Endometrial microvascular endothelial cells (primary cell): ENCODE data around the gene MIGA2. TPM values are rescaled to one million over a fixed set of nuclear protein-coding genes. Genes with fewer than 3 reads are reported as not detected.
"Not testable (repeated sequence)": the region's sequence is repeated elsewhere in the genome, so short reads cannot be mapped to it uniquely, and the experiment has no call there.

Experiments used
- in situ Hi-C: cut with HindIII; loops from 2 replicates; pipeline ENCODE4 v1.10.0; 2017; ENCODE audit warnings: low sequenced_read_pairs, low pct_unique_long_range_greater_than_20kb; ENCODE audit errors: inconsistent ontology term
- total RNA-seq: library from RNA; depleted of rRNA; stranded (reverse); fragments of >200 nt; gene quantifications from one replicate; pipeline ENCODE4 v1.2.3, GENCODE V29; 2015; ENCODE audit errors: inconsistent ontology term

MIGA2 gene
- total RNA-seq, 1 donor from 2014 or later, result 28.1 TPM

DNA sequence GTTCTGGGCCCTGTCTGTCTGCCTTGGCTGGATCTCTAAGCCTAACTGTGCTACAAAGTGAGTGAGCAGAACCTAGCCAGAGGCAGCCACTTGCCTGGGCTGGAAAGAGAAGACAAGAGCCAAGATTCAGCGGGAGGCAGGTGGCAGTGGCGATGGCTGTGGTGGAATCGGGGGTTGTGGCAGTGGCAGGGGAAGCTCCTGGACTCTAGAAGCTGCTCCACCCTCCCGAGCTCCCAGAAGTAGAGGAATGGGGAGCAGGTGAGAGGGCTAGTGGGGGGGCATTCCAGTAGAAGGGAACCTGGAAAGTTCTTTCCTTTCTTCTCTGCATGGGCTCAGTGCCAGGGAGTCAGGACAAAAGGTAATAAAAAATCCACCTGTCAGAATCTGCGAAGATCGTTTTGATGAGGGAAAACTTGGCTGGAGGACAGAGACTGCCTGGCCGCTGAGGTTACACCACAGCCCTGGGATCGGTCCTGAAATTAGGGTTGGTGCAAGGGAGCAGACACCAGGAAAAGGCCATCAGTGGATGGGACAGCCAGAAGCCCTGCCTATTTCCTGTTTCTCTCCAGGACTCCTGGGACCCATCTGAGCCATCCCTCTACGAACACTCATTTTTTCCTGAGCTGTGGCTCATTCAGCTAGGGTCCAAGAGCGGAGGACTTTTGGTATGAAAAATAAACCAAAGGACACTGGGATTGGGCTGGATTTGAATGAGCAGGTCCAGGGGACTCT lies 72.5 kb downstream of the MIGA2 start:
- in situ Hi-C loops, result no loop called here

- in situ Hi-C loops, result no loop called here
Measured at GRCh38 chr9:129109537-129109903, 73.1 kb downstream of the MIGA2 start.

DNA sequence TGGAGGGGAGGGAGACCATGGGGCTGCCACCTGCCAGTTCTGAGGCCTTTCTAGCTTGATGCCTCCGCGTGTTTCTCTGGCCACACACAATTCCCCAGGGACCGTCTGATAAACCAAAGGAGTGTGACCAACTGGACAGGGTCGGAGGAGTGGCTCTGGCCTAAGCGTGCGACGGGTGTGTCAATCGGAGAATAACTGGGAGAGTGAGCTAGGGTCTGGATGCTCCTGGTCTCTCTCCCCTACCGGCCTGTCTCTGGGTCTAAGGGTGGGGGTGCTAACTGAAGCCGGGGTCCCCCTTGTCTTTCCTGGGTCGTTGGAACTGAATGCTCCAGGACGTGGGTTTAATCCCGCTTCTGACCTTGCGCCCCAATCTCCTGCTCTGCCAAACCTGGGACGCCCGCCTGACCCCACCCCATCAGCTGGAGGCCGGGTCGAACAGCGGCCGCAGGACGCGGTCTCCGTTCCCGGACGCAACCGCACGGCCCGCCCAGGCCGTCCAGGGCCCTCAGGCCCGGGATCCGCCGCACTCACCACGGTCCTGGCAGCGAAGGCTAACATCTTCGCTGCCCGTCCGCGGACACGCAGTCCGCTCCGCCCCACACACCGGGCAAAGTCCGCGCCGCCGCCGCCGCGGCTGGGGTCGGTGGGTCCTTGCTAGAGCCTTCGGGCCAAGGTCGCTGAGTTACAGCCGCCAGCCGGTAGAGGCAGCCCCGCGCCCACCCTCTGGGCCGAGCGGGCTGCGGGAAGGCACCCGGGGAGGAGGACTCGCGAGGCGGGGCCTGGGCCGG lies 73.7 kb downstream of the MIGA2 start:
- in situ Hi-C loops, result no loop called here

DNA sequence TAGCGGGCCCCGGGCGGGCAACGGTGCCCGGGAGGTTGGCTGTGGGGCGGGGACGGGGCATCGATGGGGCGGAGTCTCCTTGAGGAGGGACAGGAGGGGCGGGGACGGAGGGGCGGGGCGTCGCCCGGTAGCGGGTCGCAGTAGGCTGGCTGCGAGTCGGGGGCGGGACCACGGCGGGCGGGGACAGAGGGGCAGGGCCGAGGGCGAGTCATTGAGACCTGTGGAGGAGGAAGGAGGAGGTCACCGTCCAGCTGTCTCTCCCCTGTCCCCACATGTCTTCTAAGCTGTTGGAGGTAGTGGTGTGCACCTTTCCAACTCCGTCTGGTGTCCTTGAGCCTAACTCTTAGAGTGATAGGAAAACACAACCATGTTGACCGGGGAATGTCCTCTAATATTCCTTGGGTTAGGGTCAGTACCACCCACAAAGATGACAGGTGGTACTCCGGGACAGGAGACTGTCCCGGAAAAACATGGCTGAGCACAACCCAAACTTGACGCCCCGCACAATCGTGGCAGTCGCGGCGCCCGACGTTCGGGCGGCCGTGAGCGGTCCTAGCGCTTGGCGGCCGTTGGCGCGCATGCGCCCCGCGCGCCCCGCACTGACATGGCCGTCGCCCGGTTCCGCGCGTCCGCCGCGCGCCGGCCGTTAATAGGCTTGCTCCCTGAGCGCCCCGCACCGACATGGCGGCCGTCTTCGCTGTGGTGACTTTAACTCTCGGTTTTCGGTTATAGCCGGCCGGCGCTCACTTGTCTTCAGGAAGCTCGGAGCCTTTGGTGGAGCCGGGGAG lies 74.5 kb downstream of the MIGA2 start, which contains the start of the genes CRAT and PTPA:
Gene CRAT (minus strand): TSS at position 54 of the 788 bp plus-strand sequence. CDS start 284 bp downstream, outside the sequence.
Gene PTPA (plus strand): TSS at position 676 of the 788 bp plus-strand sequence. CDS start 186 bp downstream, outside the sequence.
- in situ Hi-C loops, result no loop called here

- in situ Hi-C loops, result no loop called here
Measured at GRCh38 chr9:129111528-129112151, 75.2 kb downstream of the MIGA2 start.

- in situ Hi-C loops, result not testable (repeated sequence)
Measured at GRCh38 chr9:129112526-129112925, 76.1 kb downstream of the MIGA2 start.

DNA sequence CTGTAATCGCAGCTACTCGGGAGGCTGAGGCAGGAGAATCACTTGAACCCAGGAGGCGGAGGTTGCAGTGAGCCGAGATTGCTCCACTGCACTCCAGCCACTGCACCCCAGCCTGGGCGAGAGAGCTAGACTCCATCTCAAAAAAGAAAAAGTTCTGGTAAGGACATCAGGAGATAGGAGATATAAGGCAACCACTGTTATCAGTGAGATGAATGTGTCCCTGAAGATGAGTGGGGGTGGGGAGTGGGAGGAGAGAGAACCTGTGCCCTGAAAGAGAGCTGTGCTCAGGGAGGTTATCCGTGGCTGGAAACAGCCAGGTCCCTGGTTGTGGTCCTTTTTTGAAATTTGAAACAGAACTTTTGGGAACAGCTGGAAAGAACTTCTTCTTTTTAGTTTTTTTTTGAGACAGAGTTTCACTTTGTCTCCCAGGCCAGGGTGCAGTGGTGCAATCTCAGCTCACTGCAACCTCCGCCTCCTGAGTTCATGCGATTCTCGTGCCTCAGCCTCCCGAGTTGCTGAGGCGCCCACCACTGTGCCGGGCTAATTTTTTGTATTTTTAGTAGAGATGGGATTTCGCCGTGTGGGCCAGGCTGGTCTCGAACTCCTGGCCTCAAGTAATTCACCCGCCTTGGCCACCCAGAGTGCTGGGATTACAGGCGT lies 77.3 kb downstream of the MIGA2 start:
- in situ Hi-C loops, result no loop called here

GRCh38 chr9:129118799-129119198 lies 82.4 kb downstream of the MIGA2 start:
- in situ Hi-C loops, result no loop called here

DNA sequence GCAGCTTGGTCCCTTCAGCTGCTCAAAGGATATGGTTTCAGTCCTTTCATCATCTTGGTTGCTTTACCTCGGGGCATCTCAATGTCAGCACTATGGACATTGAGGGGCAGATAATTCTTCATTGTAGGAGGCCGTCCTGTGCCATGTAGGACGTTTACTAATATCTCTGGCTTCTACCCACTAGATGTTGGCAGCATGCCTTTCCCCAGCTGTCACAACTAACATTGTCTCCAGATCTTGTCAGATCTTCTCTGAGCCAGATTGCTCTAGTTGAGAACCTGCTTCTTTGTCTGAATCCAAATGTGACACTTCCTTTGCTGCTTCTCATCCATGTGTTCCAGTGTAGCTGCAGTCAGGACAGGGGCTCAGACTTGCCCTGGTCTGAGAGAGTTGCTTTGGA lies 85.1 kb downstream of the MIGA2 start:
- in situ Hi-C loops, result no loop called here

Other genes with a start within 250 kb of the MIGA2 start
- gene TBC1D13, start 249.4 kb upstream of the MIGA2 start, total RNA-seq, result 19.1 TPM
- 20.6 TPM for gene ENDOG, start 218.1 kb upstream of the MIGA2 start, total RNA-seq
- 27.0 TPM for gene SPOUT1, start 206.8 kb upstream of the MIGA2 start, total RNA-seq
- gene KYAT1, start 154.7 kb upstream of the MIGA2 start, total RNA-seq, result 12.3 TPM
- 91.1 TPM for gene LRRC8A, start 154.5 kb upstream of the MIGA2 start, total RNA-seq
- 0.09 TPM for gene PHYHD1, start 115.6 kb upstream of the MIGA2 start, total RNA-seq
- 37.3 TPM for gene DOLK, start 89.0 kb upstream of the MIGA2 start, total RNA-seq
- gene NUP188, start 88.9 kb upstream of the MIGA2 start, total RNA-seq, result 49.2 TPM
- gene SH3GLB2, start 8.3 kb upstream of the MIGA2 start, total RNA-seq, result 59.8 TPM
- 23.8 TPM for gene DOLPP1, start 44.5 kb downstream of the MIGA2 start, total RNA-seq
- gene CRAT, start 74.2 kb downstream of the MIGA2 start, total RNA-seq, result 49.0 TPM
- gene PTPA, start 74.8 kb downstream of the MIGA2 start, total RNA-seq, result 163 TPM
- 18.1 TPM for gene IER5L, start 141.6 kb downstream of the MIGA2 start, total RNA-seq